Astrocyte of the spinal cord (primary cell): Measurements from ENCODE around the gene FCRLA.
A peak's percentile ranks its signal among the peaks of the same experiment; 100 is the strongest.
"Not testable (repeated sequence)": the region's sequence is repeated elsewhere in the genome, so short reads cannot be mapped to it uniquely, and the experiment has no call there.

Experiments
- DNase-seq: peaks from one replicate; pipeline ENCODE4 v3.0.0; 2011; ENCODE audit warnings: low read depth, low spot score
- H3K4me3 ChIP-seq: 2 replicates; pipeline ENCODE4 v1.5.1; 2011; ENCODE audit warnings: low read depth, mild to moderate bottlenecking, low read length, moderate library complexity
- in situ Hi-C: cut with HindIII; loops from 2 replicates; pipeline ENCODE4 v1.10.0; 2017; ENCODE audit warnings: low sequenced_read_pairs
- TF ChIP-seq, protein P1 (sequence below): IDR thresholded peaks from 2 replicates; pipeline ENCODE4 v1.5.1; 2012; ENCODE audit warnings: low read depth, mild to moderate bottlenecking, low read length, inconsistent platforms

The FCRLA gene, protein sequence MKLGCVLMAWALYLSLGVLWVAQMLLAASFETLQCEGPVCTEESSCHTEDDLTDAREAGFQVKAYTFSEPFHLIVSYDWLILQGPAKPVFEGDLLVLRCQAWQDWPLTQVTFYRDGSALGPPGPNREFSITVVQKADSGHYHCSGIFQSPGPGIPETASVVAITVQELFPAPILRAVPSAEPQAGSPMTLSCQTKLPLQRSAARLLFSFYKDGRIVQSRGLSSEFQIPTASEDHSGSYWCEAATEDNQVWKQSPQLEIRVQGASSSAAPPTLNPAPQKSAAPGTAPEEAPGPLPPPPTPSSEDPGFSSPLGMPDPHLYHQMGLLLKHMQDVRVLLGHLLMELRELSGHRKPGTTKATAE

DNA sequence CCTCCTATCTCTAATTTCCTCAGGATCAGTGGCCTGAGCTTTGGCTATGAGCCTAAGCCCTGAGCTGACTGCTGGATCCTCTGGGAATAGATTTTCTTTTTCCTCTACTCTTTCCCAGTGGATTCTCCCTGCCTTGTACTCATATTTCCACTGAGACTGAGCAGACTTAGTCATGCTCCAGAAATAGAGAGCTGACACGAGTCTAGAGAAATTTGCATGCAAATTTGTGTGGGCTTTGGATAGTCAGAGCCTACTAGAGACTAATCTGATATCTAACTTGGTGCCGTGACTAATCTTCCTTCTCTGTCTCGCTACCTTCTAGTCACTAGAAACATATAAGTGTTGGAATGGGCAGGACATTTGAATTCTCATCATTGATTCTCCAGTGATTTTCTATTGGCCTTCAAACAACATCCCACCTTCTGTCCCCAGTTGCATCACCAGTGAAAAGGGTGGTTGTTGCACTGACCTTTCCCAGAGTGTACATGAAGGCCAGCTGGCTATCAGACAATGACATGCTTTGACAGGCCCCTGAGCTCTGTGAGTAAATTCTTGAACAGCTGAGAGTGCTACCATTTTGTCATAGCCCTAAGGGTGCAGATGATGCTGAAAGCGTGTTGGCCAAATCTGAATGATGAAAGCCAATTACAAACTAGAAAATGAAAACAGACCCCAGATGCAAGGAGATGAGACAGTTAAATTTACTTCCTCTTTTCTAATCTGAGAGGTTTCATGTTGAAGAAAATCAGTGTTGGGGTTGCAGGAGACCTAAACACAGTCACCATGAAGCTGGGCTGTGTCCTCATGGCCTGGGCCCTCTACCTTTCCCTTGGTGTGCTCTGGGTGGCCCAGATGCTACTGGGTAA lies at the start of gene FCRLA:
Gene FCRLA, plus strand, starts transcription at position 748 of the 866 bp plus-strand sequence. Its CDS starts 36 bp downstream, at position 784.
- H3K4me3 ChIP-seq: no peak within 1 kb of the TSS
- in situ Hi-C loops: no loop called here
- peak; percentile 85 for DNase-seq
- TF ChIP-seq, protein P1, sequence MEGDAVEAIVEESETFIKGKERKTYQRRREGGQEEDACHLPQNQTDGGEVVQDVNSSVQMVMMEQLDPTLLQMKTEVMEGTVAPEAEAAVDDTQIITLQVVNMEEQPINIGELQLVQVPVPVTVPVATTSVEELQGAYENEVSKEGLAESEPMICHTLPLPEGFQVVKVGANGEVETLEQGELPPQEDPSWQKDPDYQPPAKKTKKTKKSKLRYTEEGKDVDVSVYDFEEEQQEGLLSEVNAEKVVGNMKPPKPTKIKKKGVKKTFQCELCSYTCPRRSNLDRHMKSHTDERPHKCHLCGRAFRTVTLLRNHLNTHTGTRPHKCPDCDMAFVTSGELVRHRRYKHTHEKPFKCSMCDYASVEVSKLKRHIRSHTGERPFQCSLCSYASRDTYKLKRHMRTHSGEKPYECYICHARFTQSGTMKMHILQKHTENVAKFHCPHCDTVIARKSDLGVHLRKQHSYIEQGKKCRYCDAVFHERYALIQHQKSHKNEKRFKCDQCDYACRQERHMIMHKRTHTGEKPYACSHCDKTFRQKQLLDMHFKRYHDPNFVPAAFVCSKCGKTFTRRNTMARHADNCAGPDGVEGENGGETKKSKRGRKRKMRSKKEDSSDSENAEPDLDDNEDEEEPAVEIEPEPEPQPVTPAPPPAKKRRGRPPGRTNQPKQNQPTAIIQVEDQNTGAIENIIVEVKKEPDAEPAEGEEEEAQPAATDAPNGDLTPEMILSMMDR: no peak

DNA sequence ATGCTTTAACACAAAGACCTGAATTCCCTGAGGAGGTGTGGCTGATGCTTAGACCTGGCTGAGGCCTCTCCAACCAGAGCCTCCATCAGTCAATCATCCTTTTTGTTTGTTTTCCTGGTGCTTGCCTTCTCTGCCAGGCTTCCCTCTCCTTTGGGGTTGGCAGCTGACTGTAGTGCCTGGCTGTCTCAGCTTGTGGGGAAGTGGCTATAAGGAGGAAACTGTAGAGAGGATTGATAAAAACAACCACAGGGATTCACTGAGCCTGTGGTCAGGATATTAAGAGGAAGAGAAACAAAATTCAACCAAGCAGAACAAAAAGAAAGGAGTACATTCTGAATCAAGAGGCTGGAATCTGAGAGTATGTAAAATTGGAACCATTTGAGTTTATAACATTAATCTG lies 48.5 kb upstream of the FCRLA start:
- H3K4me3 ChIP-seq, DNase-seq, in situ Hi-C loops: not testable (repeated sequence)

DNA sequence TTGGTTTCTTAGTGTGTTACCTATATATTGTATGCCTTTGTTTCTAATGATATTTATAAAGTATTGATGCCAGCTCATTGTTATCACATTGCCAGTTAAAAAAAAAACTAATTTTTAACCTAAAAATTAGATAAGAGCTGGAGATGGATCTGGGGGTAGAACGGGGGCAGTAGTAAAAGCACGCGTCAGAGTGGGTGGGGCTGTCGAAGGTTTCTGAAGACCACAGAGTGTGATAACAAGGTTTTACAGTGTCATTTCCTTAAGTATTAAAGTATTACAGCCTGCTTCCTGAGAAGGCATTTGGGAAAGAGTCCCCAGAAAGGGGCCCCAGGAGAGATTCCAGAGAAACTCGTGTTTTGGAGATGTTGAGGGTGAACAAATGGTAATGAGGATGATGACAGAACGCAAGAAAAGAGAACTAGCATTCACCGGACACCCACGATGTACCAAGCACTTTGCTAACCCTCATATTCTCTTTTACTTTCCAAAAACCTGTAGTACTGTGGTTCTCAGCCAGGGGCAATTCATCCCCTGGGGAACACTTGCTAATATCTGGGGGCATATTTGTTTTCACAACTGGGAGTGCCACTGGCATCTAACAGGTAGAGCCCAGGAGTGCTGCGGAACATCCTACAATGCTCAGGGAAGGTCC lies 45.2 kb upstream of the FCRLA start:
- in situ Hi-C loops, DNase-seq, H3K4me3 ChIP-seq: not testable (repeated sequence)

DNA sequence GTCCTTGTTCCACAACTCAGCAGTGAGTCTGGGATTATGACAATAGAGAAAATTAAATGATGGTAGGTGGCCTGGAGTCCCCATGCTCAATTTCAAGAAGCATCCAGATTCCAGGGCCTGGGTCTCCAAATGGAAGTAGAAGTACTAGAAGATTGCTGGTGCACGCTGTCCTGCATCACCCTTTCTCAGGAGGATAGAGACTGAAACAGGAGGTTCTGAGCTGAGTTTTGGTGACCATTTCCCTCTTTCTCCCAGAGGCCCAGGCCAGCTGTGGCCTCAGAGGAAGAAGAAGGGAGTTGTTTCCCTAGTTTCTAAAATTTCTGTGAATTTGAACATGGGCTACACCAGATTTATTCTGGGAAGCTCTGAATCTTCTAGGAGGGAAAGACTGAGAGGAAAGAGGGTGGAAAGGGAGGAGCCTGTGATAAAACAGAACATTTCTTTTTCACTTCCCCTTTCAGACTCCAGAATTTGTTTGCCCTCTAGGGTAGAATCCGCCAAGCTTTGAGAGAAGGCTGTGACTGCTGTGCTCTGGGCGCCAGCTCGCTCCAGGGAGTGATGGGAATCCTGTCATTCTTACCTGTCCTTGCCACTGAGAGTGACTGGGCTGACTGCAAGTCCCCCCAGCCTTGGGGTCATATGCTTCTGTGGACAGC lies 44.2 kb upstream of the FCRLA start, which contains the start of gene FCGR2B:
Gene FCGR2B, plus strand, starts transcription at position 460 of the 656 bp plus-strand sequence. Its CDS starts 99 bp downstream, at position 559.
- H3K4me3 ChIP-seq, DNase-seq, in situ Hi-C loops: not testable (repeated sequence)

DNA sequence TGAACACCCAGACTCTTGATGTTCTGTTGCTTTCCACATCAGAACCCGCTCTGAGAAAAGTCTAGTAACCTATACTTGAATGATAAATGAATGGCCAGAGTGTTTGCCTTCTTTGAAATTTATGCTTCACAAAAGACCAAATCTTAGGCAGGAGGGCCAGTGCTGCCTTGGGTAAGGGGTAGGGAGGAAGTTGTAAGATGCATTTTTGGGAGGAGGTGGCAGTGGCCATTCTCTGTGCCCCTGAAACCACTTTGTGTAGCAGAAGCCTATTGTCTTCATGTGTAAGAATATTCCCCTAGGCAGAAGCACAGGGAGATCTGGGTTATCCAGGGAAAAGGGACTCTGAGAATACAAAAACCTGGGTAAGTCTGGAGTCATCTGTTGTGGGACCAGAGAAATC lies 43.5 kb upstream of the FCRLA start:
- in situ Hi-C loops, H3K4me3 ChIP-seq, DNase-seq: not testable (repeated sequence)

DNA sequence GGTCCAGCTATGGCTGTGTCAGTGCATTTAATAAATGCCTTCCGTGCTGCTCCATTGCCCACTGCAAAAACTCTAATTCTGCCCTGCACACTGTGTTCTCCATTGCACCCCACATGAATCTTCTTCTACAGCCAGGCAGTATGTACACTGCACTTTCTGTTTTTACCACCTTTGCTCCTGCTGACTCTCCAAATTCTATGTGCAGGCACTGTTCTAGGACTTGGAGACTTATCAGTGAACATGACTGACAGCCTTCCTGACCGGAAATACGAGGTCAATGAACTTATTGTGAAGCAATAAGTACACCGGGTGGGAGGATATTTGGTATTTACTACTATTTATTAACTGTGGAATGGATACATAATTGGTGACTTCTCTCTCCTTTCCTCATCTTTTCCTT lies 42.3 kb upstream of the FCRLA start:
- H3K4me3 ChIP-seq, in situ Hi-C loops, DNase-seq: not testable (repeated sequence)

DNA sequence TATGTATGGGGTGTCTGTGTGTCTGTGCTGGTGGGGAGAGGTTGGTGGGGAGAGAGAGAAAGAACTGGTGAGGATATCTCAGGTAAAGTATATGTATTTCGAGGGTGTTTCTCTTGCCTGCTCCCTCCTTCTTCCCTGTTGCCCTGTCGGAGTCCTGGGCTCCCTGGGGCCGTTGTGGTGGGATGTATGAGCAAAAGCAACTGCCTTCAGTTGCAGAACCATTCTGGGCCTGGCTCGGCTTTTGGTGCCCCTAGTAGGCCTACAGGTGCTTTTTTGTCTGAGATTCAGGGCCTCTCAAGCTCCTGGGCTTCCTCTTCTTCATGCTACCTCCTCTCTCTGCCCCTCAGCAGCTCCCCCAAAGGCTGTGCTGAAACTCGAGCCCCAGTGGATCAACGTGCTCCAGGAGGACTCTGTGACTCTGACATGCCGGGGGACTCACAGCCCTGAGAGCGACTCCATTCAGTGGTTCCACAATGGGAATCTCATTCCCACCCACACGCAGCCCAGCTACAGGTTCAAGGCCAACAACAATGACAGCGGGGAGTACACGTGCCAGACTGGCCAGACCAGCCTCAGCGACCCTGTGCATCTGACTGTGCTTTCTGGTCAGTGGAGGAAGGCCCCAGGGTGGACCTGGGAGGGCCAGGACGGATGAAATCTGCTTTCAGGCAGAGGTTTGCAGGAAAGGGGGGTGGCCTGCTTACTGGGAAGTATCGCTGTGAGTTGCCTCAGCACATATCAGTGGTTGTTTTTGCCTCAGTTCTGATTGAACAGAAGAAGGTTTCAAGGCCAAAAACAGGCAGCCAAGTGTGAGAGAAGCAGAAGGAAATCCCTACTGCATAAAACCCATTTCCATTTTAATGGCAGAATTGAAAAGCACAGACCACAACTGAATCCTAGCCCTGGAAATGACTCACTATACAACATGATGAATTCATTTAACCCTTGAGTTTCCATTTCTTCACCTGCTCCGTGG lies 35.7 kb upstream of the FCRLA start:
- DNase-seq, H3K4me3 ChIP-seq, in situ Hi-C loops: not testable (repeated sequence)

DNA sequence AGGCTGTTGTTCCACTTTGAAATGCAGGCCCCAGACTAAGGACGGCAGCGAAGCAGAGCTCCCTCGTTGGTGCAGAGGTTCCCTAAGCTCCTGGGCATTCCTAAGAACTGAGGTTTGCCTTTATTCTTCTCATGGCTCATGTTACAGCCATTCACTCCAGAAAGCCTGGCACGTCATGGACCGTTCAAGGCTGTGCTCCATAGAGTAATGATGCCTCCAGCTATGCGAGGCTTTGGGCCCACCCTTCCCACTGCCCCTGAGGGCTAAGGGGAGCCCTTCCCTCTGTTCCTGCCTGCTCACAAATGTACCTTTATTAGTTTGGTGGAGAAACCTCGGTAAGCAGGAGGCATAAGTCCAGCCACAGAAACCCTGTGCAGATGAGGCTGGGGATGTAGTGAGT lies 33.6 kb upstream of the FCRLA start:
- DNase-seq, in situ Hi-C loops: not testable (repeated sequence)

DNA sequence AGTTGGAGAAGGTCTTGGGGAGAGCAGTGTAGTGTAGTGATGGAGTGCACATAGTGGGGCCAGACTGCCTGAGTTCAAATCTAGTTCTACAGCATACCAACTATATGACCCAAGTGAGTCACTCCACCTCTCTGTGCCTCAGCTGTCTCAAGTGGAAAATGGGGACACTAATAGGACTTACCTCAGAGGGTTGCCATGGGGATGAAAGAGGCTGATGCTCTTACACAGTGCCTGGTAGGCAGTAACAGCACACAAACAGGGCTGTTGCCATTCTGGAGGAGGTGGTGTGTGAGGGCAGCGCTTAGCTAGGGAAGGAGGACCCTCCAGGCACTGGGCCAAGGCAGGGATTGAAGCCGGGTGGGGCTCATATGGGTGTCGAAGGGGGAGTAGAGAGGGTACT lies 32.6 kb upstream of the FCRLA start:
- H3K4me3 ChIP-seq, DNase-seq, in situ Hi-C loops: not testable (repeated sequence)

More for the DNA sequence above, 33.6 kb upstream of the FCRLA start:
- not testable (repeated sequence) for H3K4me3 ChIP-seq

DNA sequence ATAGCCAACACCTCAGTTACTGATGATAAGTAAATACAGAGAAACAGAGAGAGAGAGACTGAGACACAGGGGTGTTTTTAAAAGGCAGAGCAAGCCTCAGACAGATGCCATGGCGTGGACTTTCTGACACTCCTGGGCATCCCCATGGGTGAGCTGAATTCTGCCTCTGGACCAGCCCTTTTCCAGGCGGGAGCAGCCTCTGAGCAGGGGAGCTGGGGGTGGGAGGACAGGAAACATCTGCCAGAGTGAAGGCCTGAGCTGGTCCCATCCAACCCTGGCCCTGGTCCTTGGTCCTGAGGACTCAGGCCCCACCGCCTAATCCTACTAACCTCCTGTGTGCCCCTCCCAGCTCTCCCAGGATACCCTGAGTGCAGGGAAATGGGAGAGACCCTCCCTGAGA lies 32.1 kb upstream of the FCRLA start:
- H3K4me3 ChIP-seq, in situ Hi-C loops, DNase-seq: not testable (repeated sequence)
